ENCODE results near the gene ADSS2.

ADSS2 gene

DNA sequence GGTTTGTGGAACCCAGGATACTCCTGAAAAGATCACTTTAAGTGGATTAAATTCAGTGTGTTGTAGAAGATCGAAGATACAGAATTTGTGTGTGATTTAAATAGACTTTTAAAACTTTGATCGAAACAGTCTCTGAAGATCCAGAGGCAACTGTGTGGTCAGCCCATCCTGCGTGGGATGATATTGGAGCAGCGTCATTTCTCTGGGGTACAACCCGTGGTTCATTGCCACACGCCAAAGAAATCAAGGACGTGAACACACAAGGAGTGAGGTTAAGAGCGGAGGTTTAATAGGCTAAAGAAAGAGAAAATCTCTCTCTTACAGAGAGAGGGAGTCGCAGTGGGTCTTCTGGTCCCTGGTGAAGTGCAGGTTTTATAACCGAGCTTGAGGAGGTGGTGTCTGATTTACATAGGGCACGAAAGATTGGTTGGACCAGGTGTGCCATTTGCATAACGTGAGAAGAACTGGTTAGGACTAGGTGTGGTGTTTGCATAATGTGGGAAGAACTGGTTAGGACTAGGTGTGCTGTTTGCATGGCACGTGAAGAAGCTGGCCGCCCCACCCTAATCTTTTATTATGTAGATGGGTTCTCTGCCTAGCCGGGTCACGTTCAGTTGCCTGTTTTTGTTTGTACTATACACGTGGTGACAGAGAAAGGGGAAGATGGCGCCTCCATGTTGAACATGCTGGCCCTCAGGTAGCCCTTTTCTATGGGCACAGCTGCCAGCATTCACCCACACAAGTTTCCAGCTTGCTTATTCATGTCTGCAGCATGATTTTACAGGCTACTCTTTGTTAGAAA lies 82.3 kb downstream of the ADSS2 start:
- H3K4me3 ChIP-seq (replicated peaks; ENCODE audit: insufficient read depth, low read length) = no peak overlapping the region
- TF ChIP-seq GABPA (IDR thresholded peaks at IDR 0.05; ENCODE audit: low read depth) = no peak
- TF ChIP-seq, protein P1, sequence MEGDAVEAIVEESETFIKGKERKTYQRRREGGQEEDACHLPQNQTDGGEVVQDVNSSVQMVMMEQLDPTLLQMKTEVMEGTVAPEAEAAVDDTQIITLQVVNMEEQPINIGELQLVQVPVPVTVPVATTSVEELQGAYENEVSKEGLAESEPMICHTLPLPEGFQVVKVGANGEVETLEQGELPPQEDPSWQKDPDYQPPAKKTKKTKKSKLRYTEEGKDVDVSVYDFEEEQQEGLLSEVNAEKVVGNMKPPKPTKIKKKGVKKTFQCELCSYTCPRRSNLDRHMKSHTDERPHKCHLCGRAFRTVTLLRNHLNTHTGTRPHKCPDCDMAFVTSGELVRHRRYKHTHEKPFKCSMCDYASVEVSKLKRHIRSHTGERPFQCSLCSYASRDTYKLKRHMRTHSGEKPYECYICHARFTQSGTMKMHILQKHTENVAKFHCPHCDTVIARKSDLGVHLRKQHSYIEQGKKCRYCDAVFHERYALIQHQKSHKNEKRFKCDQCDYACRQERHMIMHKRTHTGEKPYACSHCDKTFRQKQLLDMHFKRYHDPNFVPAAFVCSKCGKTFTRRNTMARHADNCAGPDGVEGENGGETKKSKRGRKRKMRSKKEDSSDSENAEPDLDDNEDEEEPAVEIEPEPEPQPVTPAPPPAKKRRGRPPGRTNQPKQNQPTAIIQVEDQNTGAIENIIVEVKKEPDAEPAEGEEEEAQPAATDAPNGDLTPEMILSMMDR (IDR thresholded peaks at IDR 0.05; ENCODE audit: insufficient read depth, low read length) = no peak
- TF ChIP-seq POLR2AphosphoS5 (IDR thresholded peaks at IDR 0.05; ENCODE audit: low read depth) = no peak
- TF ChIP-seq, protein P2, sequence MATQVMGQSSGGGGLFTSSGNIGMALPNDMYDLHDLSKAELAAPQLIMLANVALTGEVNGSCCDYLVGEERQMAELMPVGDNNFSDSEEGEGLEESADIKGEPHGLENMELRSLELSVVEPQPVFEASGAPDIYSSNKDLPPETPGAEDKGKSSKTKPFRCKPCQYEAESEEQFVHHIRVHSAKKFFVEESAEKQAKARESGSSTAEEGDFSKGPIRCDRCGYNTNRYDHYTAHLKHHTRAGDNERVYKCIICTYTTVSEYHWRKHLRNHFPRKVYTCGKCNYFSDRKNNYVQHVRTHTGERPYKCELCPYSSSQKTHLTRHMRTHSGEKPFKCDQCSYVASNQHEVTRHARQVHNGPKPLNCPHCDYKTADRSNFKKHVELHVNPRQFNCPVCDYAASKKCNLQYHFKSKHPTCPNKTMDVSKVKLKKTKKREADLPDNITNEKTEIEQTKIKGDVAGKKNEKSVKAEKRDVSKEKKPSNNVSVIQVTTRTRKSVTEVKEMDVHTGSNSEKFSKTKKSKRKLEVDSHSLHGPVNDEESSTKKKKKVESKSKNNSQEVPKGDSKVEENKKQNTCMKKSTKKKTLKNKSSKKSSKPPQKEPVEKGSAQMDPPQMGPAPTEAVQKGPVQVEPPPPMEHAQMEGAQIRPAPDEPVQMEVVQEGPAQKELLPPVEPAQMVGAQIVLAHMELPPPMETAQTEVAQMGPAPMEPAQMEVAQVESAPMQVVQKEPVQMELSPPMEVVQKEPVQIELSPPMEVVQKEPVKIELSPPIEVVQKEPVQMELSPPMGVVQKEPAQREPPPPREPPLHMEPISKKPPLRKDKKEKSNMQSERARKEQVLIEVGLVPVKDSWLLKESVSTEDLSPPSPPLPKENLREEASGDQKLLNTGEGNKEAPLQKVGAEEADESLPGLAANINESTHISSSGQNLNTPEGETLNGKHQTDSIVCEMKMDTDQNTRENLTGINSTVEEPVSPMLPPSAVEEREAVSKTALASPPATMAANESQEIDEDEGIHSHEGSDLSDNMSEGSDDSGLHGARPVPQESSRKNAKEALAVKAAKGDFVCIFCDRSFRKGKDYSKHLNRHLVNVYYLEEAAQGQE (IDR thresholded peaks at IDR 0.05; ENCODE audit: insufficient replicate concordance, low read depth) = no peak
- TF ChIP-seq SPI1 (IDR thresholded peaks at IDR 0.05; ENCODE audit: borderline replicate concordance, low read depth) = no peak
- no peaks in the 10 kb centered on the region for H3K27me3 ChIP-seq (ENCODE audit: insufficient read depth, poor library complexity, severe bottlenecking)
- no peak overlapping the region for H3K27ac ChIP-seq (replicated peaks)
- no peak for DNase-seq (ENCODE audit: low read depth in 1 of 2, low spot score in 1 of 2)

DNA sequence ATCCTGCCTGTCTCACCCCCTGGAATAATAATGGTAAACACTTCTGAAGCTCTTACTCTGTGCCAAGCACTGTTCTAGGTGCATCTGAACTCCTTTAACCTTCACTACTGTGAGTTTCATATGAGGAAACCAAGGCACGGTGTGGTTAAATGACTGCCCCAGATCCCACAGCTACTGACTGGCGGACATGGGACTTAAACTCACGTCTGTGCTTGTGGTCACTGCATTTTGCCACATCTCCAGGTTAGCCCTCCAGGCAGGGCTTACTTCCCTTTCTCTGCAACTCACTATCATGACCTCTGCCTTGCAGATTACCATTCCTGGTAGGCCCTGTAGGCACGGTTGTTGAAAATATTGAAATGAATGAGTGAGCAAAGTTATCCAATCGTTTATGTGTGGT lies 83.4 kb downstream of the ADSS2 start:
- peak overlapping the region; percentile 12; the same call in 1 of the 2 replicates for H3K27ac ChIP-seq (replicated peaks)
- no peaks in the 10 kb centered on the region for H3K27me3 ChIP-seq (ENCODE audit: insufficient read depth, poor library complexity, severe bottlenecking)
- DNase-seq (ENCODE audit: low read depth in 1 of 2, low spot score in 1 of 2) = peak; percentile 47 to 72
- no peak for TF ChIP-seq GABPA (IDR thresholded peaks at IDR 0.05; ENCODE audit: low read depth)
- TF ChIP-seq, protein P2 (IDR thresholded peaks at IDR 0.05; ENCODE audit: insufficient replicate concordance, low read depth) = no peak
- TF ChIP-seq POLR2AphosphoS5 (IDR thresholded peaks at IDR 0.05; ENCODE audit: low read depth) = no peak
- TF ChIP-seq, protein P1 (IDR thresholded peaks at IDR 0.05; ENCODE audit: insufficient read depth, low read length) = no peak
- no peak for TF ChIP-seq SPI1 (IDR thresholded peaks at IDR 0.05; ENCODE audit: borderline replicate concordance, low read depth)
- H3K4me3 ChIP-seq (replicated peaks; ENCODE audit: insufficient read depth, low read length) = no peak overlapping the region

DNA sequence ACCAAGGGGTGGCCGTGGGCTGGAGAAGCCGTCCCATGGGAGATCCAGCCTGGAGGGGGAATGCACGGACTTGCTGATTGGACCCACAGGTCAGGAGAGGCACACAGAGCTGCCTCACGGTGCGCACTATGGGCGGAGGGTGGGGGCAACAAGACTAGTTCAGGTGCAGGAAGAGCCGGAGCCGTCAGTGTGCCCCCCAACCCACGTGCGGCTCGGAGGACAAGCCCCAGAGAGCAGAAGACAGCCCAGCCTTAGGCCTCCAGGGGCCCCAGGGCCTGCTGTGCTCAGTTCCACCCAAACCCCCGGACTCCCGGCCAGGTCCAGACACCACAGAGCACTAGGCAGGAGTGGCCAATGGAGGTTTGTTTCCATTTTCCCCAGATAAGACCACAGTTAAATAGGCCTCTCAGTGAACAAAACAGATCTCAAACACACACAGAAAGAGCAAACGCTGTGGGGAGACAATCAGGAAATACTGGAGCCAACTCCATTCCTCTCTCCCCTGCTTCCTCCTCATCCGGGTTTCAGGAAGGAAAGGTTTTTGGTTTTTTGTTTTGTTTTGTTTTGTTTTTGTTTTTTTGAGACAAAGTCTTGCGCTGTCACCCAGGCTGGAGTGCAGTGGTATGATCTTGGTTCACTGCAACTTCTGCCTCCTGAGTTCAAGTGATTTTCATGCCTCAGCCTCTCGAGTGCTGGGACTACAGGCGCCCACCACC lies 84.2 kb downstream of the ADSS2 start:
- Histone ChIP-seq H3K27ac (replicated peaks) (peak overlapping the region; percentile 12; the same call in 1 of the 2 replicates), H3K4me3 (replicated peaks; ENCODE audit: insufficient read depth, low read length) (no peak overlapping the region), H3K27me3 (ENCODE audit: insufficient read depth, poor library complexity, severe bottlenecking) (no peaks in the 10 kb centered on the region)
- TF ChIP-seq, protein P1 (IDR thresholded peaks at IDR 0.05; ENCODE audit: insufficient read depth, low read length) = no peak
- TF ChIP-seq GABPA (IDR thresholded peaks at IDR 0.05; ENCODE audit: low read depth) (no peak), SPI1 (IDR thresholded peaks at IDR 0.05; ENCODE audit: borderline replicate concordance, low read depth) (no peak), POLR2AphosphoS5 (IDR thresholded peaks at IDR 0.05; ENCODE audit: low read depth) (no peak)
- TF ChIP-seq, protein P2 (IDR thresholded peaks at IDR 0.05; ENCODE audit: insufficient replicate concordance, low read depth) = no peak
- no peak for DNase-seq (ENCODE audit: low read depth in 1 of 2, low spot score in 1 of 2)
